Osteocyte (in vitro differentiated cells): Measurements from ENCODE around the gene GIPC3. TPM values are rescaled to one million over a fixed set of nuclear protein-coding genes. Genes with fewer than 3 reads are reported as not detected.

Experiments
- DNase-seq: peaks from one replicate; pipeline ENCODE4 v3.0.0; 2021; ENCODE audit warnings: mixed read lengths; ENCODE audit not compliant: unreplicated experiment; ENCODE audit errors: extremely low spot score
- H3K27ac Mint-ChIP-seq: one replicate; pipeline ENCODE4 v1.8.0; 2021; ENCODE audit warnings: mild to moderate bottlenecking, mixed read lengths; ENCODE audit not compliant: unreplicated experiment
- H3K27me3 Mint-ChIP-seq: one replicate; pipeline ENCODE4 v1.8.0; 2021; ENCODE audit warnings: mixed read lengths; ENCODE audit not compliant: unreplicated experiment
- H3K36me3 Mint-ChIP-seq: one replicate; pipeline ENCODE4 v1.8.0; 2021; ENCODE audit warnings: mixed read lengths; ENCODE audit not compliant: unreplicated experiment
- H3K4me1 Mint-ChIP-seq: one replicate; pipeline ENCODE4 v1.8.0; 2021; ENCODE audit warnings: mixed read lengths; ENCODE audit not compliant: unreplicated experiment
- H3K4me3 Mint-ChIP-seq: one replicate; pipeline ENCODE4 v1.8.0; 2021; ENCODE audit warnings: mild to moderate bottlenecking, moderate library complexity, mixed read lengths; ENCODE audit not compliant: unreplicated experiment
- H3K9me3 Mint-ChIP-seq: one replicate; pipeline ENCODE4 v1.8.0; 2021; ENCODE audit warnings: mixed read lengths; ENCODE audit not compliant: unreplicated experiment
- total RNA-seq: library from RNA; stranded (reverse); gene quantifications from 2 replicates; pipeline ENCODE4 v1.2.1, GENCODE V29; 2021
- TF ChIP-seq, protein P1 (sequence below): fragments of 200-600 bp; sonication (generic); IDR thresholded peaks from 2 replicates; pipeline ENCODE4 v1.5.0; 2021; ENCODE audit warnings: antibody characterized with exemption, mild to moderate bottlenecking, moderate library complexity

GIPC3 gene
- total RNA-seq, 1 donor from 2014 or later, result 0.67 TPM

DNA sequence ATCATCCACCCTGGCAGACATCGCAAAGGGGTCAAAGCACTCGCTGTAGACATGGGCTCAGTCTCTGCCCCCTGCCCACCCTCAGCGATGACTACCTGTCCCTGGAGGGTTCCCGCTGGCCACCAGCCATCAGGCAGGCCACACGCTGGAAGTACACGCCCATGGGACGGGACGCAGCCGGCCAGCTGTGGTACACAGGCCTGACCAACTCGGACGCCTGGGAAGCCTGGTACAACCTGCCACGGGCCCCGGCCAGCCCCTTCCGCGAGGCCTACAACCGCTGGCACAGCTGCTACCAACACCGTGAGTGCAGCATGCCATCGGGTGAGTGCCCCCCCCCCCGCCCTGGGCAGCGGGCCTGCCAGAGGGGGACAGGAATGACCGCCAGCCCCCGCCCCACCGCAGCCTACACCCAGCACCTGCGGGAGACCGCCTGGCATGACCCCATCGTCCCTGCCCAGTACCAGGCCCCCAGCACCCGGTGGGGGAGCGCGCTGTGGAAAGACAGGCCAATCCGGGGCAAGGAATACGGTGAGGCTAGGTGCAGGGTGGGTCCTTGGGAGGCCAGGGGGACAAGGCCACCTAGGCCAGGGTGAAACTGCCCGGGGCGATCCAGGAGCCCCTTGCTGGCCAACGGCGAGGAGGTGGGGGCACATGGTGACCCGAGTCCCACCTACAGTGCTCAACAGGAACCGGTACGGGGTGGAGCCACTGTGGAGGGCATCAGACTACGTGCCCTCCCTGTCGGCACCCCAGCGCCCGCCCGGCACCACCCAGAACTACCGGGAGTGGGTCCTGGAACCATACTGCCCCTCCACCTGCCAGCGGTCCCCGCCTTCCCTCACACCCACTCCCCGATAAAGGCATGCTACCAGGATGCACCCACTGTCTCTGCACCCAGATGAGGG, 41.9 kb upstream of the GIPC3 start:
- Mint-ChIP-seq H3K4me1 (peaks cover 9% of the 10 kb centered on the region), H3K27ac (no peak overlapping the region), H3K36me3 (peaks cover 11% of the 10 kb centered on the region), H3K27me3 (no peaks in the 10 kb centered on the region), H3K9me3 (no peaks in the 10 kb centered on the region), H3K4me3 (no peak overlapping the region)
- TF ChIP-seq, protein P1, sequence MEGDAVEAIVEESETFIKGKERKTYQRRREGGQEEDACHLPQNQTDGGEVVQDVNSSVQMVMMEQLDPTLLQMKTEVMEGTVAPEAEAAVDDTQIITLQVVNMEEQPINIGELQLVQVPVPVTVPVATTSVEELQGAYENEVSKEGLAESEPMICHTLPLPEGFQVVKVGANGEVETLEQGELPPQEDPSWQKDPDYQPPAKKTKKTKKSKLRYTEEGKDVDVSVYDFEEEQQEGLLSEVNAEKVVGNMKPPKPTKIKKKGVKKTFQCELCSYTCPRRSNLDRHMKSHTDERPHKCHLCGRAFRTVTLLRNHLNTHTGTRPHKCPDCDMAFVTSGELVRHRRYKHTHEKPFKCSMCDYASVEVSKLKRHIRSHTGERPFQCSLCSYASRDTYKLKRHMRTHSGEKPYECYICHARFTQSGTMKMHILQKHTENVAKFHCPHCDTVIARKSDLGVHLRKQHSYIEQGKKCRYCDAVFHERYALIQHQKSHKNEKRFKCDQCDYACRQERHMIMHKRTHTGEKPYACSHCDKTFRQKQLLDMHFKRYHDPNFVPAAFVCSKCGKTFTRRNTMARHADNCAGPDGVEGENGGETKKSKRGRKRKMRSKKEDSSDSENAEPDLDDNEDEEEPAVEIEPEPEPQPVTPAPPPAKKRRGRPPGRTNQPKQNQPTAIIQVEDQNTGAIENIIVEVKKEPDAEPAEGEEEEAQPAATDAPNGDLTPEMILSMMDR, result no peak
- DNase-seq, result peak; percentile 84

DNA sequence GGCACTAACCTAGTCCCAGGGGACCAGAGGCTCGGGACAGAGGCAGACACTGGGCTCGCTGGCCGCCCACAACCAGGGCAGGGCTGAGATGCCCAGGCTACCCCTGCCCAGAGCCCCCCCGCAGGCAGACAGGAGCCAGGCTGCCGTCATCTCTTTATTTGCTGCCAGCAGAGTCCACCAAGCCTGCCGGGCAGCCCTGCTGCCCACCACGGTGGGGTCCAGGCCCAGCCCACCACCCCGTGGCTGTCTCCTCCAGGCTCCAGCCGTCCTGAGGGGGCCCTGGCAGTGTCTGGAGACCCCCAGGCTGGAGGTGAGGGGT, 41.3 kb upstream of the GIPC3 start:
- peaks cover 11% of the 10 kb centered on the region for H3K36me3 Mint-ChIP-seq
- no peak overlapping the region for H3K27ac Mint-ChIP-seq
- no peaks in the 10 kb centered on the region for H3K9me3 Mint-ChIP-seq
- TF ChIP-seq, protein P1, result no peak
- no peak overlapping the region for H3K4me3 Mint-ChIP-seq
- no peaks in the 10 kb centered on the region for H3K27me3 Mint-ChIP-seq
- peaks cover 14% of the 10 kb centered on the region for H3K4me1 Mint-ChIP-seq
- no peak for DNase-seq

DNA sequence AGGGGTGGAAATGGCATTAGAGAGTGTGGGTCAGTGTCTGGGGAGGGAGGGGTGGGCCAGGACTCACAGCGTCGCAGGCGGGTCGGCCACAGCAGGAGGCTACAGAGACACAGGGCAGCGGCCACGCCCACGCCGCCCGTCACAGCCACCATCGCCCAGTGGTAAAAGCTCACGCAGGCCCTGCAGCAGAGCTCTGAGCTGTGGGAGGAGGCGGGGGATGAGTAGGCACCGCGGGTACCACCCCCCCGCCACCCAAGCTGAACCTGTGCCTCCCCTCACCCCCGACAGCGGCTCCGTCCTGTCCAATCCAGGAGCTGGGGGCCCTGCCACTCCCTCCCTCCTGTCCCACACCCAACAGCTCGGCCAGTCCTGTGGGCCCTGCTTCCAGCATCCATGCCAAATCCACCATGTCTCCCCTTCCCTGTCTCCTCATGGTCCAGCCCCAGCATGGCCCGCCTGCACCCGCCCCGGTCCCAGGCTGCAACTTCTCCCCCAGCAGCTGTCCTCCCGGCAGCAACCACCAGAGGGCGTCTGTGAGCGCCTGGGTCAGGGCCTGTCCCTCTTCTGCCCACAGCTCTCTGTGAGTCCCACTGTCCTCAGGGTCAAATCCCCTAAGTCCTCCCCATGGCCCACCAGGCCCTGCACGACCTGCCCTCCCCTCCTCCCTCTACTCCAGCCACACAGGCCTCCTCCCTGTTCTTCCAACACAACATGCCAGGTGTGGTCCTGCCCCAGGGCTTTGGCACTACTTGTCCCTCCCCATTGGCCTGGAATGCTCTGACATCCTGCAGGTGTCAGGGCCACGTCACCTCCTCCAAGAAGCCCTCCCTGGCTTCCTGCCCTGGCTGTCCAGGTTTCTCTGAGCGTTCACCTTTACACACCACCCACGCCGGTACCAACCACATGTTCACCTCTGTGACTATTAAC, 40.3 kb upstream of the GIPC3 start:
- peak overlapping the region; percentile 27 for H3K27ac Mint-ChIP-seq
- peaks cover 9% of the 10 kb centered on the region for H3K4me1 Mint-ChIP-seq
- TF ChIP-seq, protein P1, result peak; percentile 90
- peak; percentile 94 for DNase-seq
- H3K4me3 Mint-ChIP-seq, result no peak overlapping the region
- peaks cover 4% of the 10 kb centered on the region for H3K36me3 Mint-ChIP-seq
- H3K27me3 Mint-ChIP-seq, result no peaks in the 10 kb centered on the region
- H3K9me3 Mint-ChIP-seq, result no peaks in the 10 kb centered on the region

DNA sequence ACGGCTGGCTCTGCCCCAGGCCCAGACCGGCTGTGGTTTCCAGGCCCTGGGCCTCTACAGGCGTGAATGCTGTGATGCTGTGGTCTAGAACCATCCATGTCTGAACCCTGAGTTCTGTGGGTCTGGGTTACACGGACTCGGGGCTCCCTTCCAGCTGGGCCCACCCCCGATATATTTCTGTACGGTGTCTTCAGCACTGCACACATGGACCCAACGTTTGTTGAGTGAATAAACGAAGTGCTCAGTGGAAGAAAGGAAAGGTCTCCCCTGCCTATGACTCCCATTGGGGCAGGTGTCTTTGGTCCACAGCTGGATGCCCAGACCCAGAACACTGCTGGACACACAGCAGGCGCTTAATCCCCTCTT, 39.6 kb upstream of the GIPC3 start:
- Mint-ChIP-seq H3K4me1 (peaks cover 9% of the 10 kb centered on the region), H3K36me3 (peaks cover 4% of the 10 kb centered on the region), H3K27me3 (no peaks in the 10 kb centered on the region), H3K9me3 (no peaks in the 10 kb centered on the region), H3K27ac (no peak overlapping the region), H3K4me3 (no peak overlapping the region)
- no peak for DNase-seq
- TF ChIP-seq, protein P1, result no peak

DNA sequence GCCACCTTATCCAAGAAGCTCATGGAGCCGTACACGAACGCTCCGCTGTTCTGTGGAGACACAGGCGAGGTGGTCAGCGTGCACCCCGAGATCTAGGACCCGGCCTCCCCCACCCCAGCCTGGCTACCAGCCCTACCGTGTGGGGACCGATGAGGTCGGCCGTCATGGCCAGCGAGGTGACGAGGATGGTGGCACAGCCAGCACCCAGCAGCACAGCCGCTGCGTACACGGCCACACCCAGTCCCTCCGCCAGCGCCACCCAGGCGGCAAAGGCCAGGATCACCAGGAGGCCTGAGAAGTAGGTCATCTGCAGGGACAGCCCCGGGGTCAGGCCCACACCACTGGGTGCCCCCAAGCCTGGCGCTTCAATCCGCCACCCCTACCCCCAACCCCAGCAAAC, 39.2 kb upstream of the GIPC3 start:
- no peak overlapping the region for H3K27ac Mint-ChIP-seq
- TF ChIP-seq, protein P1, result no peak
- no peak overlapping the region for H3K4me3 Mint-ChIP-seq
- peaks cover 9% of the 10 kb centered on the region for H3K4me1 Mint-ChIP-seq
- peaks cover 4% of the 10 kb centered on the region for H3K36me3 Mint-ChIP-seq
- no peak for DNase-seq
- no peaks in the 10 kb centered on the region for H3K9me3 Mint-ChIP-seq
- no peaks in the 10 kb centered on the region for H3K27me3 Mint-ChIP-seq
